HK-2 (cell line): ENCODE results near the gene FETUB.
A peak's percentile ranks its signal among the peaks of the same experiment; 100 is the strongest.

ENCODE experiments used
- DNase-seq: peaks from one replicate; pipeline ENCODE4 v3.0.0-alpha.2; 2018; ENCODE audit not compliant: unreplicated experiment

FETUB gene

DNA sequence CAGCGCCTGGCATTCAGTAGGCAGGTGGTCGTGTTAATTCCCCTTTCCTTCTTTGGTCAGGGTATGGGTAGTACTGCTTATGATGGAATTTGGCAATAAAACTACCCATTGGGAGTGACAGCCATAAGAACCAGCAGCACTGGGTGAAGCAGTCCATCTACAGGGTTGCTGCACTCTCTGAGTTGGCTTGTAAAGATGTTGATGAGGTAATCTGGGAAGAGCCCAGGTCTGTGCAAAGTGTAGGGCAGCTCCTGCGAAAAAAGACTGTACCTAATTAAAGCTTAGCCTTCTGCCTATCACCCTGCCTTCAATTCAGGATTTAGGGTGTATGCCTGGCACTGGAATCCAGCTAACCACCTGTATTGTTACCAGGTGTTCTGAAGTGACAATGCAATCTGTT, 4.7 kb upstream of the FETUB start:
- DNase-seq, result no peak

DNA sequence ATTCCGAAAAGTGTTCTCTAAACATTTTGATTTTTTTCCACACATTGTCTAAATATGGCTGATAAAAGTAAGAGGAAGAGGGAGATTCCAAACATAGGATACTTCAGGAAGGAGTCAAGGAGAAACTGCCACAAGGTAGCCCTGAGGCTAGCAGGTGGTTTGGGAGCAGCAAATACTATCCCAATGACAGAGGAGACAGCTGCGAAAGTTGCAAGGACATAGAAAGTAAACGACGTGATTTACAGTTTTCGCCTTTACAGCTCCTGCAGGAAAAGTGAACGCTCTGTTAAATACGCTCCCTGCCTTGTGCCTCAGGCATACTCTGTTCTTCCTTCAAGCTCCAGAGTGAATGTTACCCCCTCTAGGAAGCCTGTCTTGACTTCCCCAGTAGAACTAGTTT, 3.7 kb upstream of the FETUB start:
- no peak for DNase-seq

DNA sequence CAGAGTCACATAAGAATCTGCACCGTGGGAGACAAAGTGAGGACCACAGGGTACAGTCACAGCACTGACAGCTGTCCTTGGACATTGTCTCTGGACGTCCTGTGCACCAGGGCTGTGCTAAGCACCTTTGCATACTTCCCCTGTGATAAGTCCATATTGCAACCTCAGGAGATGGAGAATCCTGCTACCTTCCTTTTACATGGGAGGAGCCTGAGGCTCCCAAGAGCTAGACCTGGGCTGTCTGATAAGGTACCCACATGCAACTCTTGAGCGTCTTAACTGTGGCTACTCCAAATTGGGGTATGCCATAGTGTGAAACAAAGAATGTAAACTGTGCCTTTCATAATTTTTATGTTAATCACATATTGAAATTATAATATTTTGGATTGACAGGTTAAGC, 2.5 kb upstream of the FETUB start:
- no peak for DNase-seq

DNA sequence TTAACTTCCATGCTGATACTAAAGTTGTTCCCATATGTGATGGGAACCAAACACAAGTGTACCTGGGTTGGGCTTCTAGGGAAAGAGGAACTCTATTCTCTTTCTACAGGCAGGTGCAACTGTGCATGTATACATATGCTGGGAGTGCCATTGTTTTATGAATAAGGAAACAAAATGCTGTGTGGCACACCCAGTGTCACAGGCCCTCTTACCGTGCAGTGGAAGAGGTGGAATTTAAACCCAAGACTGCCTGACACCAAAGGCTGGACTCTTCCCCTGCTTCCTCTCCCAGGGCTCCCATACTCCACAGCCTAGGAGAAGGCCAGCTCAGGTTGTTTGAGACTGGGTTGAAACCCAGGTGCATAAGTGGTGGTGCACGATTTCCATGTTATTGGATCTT, 1.9 kb upstream of the FETUB start:
- no peak for DNase-seq

DNA sequence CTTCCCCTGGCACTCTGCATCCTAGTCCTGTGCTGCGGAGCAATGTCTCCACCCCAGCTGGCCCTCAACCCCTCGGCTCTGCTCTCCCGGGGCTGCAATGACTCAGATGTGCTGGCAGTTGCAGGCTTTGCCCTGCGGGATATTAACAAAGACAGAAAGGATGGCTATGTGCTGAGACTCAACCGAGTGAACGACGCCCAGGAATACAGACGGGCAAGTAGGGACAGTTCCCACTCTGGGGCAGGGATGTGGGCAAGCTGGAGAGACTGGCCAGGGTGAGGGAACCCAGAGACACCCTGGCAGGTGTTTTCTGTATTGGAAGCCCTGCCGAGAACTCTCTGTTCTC, 247 bp downstream of the FETUB start:
- no peak for DNase-seq

DNA sequence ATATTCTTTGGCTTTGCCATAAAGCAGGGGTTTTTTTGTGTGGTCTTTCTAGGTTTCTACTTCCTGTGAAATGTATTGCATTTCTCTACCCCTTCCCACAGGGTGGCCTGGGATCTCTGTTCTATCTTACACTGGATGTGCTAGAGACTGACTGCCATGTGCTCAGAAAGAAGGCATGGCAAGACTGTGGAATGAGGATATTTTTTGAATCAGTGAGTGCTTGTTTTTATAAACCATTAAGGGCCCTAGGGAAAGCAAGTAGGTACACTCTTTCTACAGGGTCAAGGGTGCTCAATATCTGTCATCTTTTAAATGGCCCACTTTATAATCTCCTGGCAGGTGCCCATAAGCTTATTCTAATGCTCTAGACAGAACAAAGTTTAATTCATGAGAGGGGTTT, 730 bp downstream of the FETUB start:
- DNase-seq, result no peak

DNA sequence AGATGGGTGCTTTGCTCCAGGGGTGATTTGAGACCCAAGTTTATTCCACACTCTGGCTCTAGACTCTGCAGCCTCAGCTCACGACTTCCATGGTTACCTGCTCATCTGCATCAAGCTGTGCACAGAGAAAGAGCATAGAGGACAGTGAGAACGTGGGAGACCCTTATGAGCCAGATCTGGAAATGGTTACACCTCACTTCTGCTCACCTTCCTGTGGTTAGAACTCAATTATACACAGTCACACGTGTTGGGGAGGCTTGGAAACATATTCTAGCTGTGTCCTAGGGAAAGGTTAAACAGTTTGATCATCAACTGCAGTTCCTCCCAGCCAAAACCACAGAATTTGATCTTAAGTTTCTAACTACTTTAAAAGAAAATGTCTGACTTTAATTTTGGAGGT, 1.8 kb downstream of the FETUB start:
- DNase-seq, result no peak

DNA sequence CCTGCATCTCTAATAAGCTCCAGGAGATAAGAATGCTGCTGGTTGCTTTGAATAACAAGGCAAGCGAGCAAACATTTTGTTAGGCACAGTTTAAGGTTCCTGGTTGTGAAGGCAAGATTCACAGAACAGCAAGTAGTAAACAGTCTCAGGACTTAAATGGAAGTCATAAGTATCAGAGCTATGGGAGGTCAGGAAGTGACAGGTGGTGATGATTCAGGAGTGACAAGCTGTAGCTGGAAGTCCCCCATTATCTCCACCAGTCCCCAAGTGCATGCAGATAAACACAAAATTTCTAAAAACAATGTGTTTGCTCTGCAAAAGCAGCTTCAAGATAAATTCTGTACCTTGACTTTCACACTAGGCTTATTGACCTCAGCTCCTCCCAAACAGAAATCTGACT, 3.3 kb downstream of the FETUB start:
- DNase-seq, result no peak

DNA sequence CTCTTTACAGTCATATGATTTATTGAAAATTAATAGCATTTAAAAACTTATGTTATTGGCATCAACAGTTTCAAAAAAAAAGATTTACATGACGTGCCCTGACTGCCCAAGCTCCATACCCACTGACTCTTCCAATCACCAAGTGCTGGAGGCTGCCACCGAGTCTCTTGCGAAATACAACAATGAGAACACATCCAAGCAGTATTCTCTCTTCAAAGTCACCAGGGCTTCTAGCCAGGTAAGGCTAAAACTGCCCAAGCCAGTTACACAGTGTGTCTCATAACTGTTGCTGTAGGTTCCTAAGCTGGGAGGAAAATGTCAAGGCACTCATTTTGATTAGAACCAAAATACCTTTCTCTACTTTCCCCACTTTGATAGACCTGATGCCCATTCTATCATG, 4.5 kb downstream of the FETUB start:
- no peak for DNase-seq

DNA sequence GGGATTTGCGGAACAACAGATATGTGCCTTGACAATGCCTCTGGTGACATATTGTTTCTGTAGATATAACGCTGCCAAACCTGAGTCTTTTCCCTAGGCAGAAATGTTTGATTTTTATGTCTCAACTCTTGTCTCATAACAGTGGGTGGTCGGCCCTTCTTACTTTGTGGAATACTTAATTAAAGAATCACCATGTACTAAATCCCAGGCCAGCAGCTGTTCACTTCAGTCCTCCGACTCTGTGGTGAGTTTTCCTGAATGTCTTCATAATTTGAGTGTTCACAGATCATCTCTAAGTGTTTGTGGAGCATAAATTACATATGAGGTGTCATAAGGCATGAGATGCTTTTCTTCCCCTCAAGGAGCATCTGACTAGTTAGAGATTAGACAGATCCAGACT, 5.9 kb downstream of the FETUB start:
- DNase-seq, result no peak

DNA sequence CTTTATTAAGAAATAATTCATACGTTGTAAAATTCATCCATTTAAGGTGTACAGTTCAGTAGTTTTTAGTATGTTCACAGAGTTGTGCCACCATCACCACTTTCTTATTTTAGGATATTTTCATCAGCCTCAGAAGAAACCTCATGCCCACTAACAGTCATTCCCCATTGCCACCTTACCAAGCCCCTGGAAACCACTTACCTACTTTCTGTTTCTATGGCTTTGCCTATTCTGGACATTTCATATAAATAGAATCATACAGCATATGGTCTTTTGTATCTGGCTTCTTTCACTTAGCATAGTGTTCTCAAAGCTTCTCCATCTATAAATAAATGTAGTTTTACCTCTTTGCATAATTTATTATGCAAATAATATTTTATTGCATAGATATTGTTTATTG, 6.6 kb downstream of the FETUB start:
- DNase-seq, result no peak

DNA sequence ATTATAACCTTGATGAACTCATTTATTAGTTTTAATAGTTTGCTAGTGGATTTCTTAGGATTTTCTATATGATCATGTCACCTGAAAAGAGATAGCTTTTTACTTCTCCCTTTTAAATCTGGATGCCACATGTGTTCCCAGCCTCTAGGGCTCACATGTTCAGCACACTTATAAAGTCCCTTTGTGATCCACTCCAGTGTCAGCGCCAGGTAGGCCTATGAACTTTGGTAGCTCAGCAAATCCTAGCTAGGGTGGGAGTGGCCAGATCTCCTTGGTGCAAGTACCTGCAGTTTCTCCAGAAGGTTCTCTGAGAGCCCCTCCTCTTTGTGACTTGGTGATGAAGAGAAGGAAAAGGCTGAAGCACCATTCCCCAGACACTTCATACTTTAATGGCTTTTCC, 8.7 kb downstream of the FETUB start:
- DNase-seq, result no peak

DNA sequence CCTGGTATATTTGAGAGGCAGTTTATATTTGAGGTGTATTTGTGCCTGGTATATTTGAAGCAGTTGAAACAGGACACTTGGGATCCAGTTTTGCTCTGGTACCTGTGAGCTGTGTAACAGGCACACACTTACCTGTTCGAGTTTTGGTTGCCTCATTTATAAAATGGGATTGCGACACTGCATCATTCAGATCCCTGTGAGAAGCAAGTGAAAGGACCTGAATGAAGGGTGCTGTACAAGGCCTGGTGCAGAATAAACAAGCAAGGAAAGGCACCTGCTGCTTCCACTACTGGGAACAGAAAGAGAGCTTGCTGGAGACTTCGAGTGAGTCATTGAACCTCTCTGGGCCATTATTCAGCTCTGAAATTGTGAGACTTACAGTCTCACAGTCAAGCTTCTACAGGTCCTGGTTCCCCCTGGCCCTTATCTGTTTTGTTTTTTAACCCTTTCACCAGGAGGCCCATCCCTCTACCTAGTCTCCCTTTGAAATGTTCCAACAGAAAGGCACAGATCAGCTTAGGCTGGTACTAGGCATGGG, 11.5 kb downstream of the FETUB start:
- no peak for DNase-seq

DNA sequence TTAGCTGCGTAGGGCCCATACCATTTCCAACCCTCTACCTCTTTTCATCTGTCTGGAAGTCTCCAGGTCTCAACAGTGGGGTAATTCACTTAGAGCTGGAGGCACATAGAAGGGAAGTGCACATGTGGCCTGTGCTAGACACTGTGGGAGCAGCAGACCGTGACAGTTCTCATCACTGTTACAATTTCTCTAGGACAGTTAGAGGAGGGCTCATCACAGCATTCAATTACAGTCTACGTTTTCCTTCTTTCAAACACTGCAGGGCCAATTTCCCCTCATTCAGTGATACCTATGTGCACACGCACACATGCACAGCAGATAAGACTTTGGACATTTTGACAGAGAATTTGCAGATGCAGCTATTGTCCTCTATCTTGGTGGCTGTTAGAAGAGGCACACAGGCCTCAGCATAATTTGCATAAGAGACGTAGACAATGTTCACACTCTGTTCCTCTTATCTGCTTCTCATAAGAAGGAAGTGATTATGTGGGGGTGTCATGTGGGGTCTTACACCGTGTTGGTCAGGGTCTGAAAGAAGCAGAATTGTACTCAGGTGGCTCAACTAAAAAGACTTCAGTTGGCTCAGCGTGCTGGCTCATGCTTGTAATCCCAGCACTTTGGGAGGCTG, 13.0 kb downstream of the FETUB start:
- no peak for DNase-seq

DNA sequence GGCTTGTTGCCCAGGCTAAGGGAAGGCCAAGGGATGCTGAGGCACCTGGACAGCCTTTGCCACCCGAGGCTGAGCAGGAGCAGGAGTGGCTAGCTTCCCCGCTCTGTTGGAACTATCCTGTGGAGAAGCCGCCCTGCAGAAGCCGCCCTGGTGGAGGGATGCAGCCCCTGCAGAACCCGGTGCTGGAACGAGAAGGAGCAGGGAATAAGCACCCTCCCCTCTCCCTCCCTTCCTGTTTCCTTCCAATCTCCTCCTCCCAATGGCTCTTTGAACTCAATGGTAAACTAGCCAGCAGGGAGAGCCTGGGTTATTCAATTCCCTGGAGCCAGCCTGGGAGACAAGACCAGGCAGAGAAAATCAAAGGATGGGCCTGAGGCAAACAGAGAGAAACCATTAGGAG, 13.8 kb downstream of the FETUB start:
- DNase-seq, result peak; percentile 4

DNA sequence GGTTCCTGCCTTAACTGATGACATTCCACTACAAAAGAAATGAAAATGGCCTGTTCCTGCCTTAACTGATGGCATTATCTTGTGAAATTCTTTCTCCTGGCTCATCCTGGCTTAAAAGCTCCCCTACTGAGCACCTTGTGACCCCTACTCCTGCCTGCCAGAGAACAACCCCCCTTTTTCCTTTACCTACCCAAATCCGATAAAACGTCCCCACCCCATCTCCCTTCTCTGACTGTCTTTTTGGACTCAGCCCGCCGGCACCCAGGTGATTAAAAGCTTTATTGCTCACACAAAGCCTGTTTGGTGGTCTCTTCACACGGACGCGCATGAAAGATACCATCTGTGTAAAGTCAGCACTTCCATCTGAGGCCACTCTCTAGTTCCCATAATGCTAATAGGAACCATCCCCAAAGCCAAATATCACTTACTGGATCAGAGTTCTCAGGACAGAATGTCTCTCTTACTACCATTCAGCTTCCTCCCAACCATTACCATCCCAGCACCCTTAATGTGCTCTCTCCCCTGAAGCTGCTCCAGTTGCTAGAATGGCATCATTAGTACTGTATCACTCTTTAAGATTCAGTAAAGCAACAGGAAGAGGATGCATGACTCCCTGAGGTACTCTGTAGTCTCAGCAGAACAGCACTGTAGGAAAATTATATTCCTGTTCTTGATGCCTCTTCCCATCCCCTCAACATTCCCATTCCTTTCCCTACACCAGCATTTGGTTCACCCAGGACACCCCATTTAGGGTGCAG, 23.3 kb downstream of the FETUB start:
- DNase-seq, result no peak

DNA sequence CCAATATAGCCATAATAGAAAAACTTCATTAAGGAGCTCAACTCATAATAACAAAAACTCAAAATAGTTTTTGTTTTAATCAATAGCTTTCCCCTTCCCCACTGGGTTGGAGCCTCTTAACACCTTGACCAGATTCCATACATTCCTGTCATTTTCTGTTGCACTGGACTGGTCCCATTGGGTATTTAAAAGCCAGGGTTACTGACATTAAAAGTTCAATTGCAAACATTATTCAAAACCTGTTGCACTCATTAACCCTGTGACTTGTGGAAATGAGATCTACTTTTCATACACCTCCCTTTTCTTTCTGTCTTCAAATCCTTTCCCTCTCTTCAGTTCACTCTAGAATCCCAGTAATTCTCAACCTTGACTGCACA, 23.9 kb downstream of the FETUB start:
- DNase-seq, result no peak

DNA sequence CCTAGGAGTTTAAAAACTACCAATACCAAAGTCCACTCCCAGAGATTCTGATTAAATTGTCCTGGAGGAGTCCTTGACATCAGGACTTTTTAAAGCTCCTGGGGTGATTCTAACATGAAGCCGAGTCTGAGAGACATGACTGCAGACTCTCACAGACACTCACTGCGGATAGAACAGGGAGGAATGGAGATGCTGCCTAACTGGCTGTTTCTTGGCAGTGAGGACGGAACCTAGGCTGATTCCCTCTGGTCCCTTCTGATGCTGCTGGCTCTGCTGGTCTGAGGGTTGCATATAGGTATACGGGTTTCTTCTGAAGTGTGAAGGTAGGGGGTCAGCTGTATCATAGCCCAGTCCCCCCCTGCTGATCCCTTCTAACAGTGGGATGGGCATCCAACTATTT, 24.3 kb downstream of the FETUB start:
- DNase-seq, result no peak

DNA sequence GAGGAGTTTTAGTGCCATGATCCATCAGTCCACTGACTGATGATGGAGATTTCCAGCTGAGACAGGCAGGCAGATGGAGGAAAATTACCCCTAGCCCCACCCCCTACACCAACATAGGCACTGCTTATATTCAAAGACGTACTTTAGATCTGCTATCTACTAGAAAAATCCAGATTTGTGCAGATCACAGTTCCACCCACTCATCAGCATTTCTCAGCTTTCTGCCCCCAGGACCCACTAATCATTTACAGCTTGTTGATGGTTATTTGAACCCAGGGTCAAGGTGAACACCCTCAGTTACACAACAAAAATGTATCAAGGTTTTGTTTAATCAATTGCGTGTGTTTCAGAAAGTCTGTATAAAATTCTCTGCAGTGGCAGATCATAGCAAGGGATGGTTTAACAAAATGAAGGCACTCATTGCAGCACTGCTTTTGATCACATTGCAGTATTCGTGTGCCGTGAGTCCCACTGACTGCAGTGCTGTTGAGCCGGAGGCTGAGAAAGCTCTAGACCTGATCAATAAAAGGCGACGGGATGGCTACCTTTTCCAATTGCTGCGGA, 25.5 kb downstream of the FETUB start, which contains the start of gene HRG:
TSS of gene HRG (plus strand) at position 390 of the 564 bp plus-strand sequence. CDS start at position 408, 18 bp downstream.
- no peak for DNase-seq

DNA sequence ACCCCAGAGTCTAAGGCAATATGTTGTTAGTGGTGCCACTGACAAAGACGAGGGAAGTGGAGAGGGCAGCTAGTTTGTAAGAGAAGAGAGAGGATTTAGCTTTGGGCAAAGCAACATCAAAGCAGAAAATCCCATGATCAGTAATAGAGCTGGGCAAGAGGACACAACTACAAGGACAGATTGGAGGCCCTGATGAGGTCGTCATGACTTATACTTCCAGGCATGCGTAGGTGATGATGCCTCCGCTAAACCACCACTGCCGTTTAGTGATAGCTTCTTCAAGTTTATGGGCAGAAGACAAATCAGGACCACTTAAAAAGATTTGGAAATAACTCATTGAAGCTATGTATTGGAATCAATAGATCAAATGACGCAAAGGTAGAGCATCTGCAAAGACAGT, 28.2 kb downstream of the FETUB start:
- no peak for DNase-seq

DNA sequence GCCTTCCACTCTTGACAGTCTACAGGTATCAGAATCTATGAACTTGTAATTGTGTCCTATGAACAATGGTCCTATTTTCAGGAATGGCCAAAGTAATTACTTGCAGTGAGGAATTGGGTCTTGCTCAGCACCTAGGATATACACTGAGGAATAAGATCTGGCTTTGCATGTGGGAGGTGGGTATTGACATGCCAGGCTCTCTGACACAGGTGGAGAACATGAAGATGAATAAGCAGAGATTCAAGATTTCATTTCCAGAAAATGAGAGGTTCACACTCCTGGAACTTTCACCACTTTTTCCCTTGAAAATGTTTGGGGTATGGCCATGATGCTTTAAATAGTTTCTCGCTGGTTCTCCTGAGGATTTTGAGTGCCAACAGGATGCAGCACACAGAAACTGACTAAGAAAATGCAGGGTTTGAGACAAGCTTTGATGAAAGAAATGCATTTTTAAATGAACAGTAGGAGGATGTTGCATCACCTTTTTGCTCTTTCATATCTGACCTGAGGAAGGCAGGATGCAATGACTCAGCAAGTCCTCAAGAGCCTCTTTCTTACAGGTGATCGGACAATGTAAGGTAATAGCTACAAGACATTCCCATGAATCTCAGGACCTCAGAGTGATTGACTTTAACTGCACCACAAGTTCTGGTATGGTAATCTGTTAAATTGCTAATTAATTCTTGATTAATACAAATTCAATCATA, 29.3 kb downstream of the FETUB start:
- DNase-seq, result no peak

DNA sequence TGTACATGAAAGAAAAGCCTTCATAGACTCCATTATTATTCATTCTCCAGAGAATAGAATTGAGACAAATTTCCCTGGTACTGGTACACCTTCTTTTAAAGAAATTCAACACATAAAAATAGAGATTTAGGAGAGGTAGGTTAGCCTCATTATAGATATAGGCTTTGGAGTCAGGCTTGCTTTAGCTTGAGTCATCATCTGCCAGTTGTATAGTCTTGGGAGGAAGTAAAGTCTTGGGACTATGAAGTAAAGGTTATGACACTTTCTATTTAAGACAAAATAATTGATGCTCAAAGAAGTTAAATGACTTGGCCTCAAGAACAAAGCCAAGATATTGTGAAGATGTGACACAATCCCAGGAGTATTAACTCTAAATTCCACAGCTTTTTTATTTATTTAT, 30.0 kb downstream of the FETUB start:
- no peak for DNase-seq

DNA sequence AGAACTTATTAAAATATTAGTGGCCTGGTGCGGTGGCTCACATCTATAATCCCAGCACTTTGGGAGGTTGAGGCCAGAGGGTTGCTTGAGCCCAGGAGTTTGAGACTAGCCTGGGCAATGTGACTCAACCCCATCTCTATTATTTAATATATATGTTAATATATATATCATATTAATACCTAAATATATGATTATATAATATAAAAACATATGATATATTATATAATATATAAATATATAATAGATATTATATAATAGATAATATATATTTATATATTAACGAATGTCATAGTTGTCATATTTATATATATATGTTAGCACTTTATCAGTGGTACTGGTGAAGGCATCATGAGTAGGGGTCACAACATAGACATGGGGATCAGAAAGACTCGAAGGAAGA, 30.9 kb downstream of the FETUB start:
- DNase-seq, result no peak
